ENCODE results near the gene SKP1. TPM values are rescaled to one million over a fixed set of nuclear protein-coding genes. Genes with fewer than 3 reads are reported as not detected.

The SKP1 gene
- total and polyA plus RNA-seq, 9 of the 15 experiments (the other 6 are each of a cell fraction or from before 2014, with no cell fraction given), result 301 to 2,109 (median 639) TPM

DNA sequence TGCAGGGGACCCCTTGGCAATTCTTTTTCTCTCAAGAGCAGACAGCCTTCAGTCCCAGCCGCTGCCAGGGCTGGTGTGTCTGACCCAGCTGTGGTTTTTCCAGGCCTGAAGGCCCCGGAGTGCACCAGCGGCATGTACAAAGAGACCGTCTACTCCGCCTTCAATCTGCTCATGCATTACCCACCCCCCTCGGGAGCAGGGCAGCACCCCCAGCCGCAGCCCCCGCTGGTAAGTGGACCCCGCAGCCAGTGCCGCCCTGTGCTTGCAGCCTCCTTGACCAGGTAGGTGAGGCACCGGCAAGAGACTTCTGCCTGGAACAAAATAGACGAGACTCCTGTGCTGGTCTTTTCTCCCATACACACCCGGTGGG, 61.0 kb downstream of the SKP1 start:
- intact Hi-C loops (cut with micrococcal nuclease), result no loop called here
- Histone ChIP-seq H3K9me1 (ENCODE audit: control insufficient read depth, insufficient read depth, low read length) (peaks cover 9% of the 10 kb centered on the region), H3K9ac (ENCODE audit: insufficient read depth in 1 of 2, low read depth in 2 of 2, low read length in 2 of 2) (peak overlapping the region in 1 of 2 experiments; percentile 89; a peak in 1 of 4 replicates), H3K27me3 (ENCODE audit: control insufficient read depth in 2 of 2, insufficient read depth in 2 of 2, low read length in 2 of 2) (no peaks in the 10 kb centered on the region), H3K27ac (ENCODE audit: extremely low read depth, low read depth, low read length) (no peak overlapping the region), H3K4me2 (ENCODE audit: insufficient read depth, low read length) (peak overlapping the region; percentile 58; the same call in 1 of the 2 replicates), H3K9me3 (replicated peaks; ENCODE audit: control insufficient read depth, insufficient read depth, low read depth, low read length) (no peaks in the 10 kb centered on the region), H4K20me1 (replicated peaks; ENCODE audit: control insufficient read depth, insufficient read depth, low read length) (0 out of 2 replicates have a peak, but pooled peaks cover 3% of the 10 kb centered on the region), H3K4me1 (replicated peaks in 1 of 2; ENCODE audit: control insufficient read depth in 2 of 2, insufficient read depth in 2 of 2, low read length in 2 of 2) (peaks cover 17 to 30% of the 10 kb centered on the region in 2 experiments; a peak in 4 of 5 replicates), H3K4me3 (no peak overlapping the region), H3K79me2 (ENCODE audit: control insufficient read depth, insufficient read depth, low read length) (no peaks in the 10 kb centered on the region), H2AFZ (ENCODE audit: low read depth, low read length) (no peak overlapping the region), H3K36me3 (ENCODE audit: control insufficient read depth, insufficient read depth, low read length) (no peaks in the 10 kb centered on the region; the same call in 2 of the 3 replicates)
- CTCF ChIA-PET (ENCODE audit: low intra/inter-chr PET ratio), result no interaction called here
- POLR2A ChIA-PET, result interaction anchor here (1.8 kb wide), 1 partner anchor 9 kb away, joined by 5 read pairs; no protein-coding TSS in a partner anchor
- WGBS (ENCODE audit: insufficient coverage, low coverage, missing lambda C conversion rate), result 90% methylated on average over 10 of the region's 13 CpGs
- ATAC-seq (no peak), DNase-seq (ENCODE audit: extremely low read depth in 1 of 4, low spot score in 3 of 4) (no peak), FAIRE-seq (no peak)
- in situ Hi-C loops (cut with MboI), result no loop called here
- no TSS peak for BruUV-seq (replicated peaks)
- TF ChIP-seq RBFOX2 (IDR thresholded peaks at IDR 0.05; ENCODE audit: low read depth, low read length), result 0 out of 2 replicates have a peak, but pooled peaks have one; percentile 25
- TF ChIP-seq ZNF274 (IDR thresholded peaks at IDR 0.05; ENCODE audit: borderline replicate concordance, low read depth, low read length), result no peak
- TF ChIP-seq POLR3A (IDR thresholded peaks at IDR 0.05; ENCODE audit: borderline replicate concordance, extremely low read depth, insufficient read depth, insufficient read length), result no peak
- TF ChIP-seq ETS2 (tag; IDR thresholded peaks at IDR 0.05; ENCODE audit: borderline replicate concordance, poor library complexity, severe bottlenecking), result no peak
- TF ChIP-seq, protein P1, sequence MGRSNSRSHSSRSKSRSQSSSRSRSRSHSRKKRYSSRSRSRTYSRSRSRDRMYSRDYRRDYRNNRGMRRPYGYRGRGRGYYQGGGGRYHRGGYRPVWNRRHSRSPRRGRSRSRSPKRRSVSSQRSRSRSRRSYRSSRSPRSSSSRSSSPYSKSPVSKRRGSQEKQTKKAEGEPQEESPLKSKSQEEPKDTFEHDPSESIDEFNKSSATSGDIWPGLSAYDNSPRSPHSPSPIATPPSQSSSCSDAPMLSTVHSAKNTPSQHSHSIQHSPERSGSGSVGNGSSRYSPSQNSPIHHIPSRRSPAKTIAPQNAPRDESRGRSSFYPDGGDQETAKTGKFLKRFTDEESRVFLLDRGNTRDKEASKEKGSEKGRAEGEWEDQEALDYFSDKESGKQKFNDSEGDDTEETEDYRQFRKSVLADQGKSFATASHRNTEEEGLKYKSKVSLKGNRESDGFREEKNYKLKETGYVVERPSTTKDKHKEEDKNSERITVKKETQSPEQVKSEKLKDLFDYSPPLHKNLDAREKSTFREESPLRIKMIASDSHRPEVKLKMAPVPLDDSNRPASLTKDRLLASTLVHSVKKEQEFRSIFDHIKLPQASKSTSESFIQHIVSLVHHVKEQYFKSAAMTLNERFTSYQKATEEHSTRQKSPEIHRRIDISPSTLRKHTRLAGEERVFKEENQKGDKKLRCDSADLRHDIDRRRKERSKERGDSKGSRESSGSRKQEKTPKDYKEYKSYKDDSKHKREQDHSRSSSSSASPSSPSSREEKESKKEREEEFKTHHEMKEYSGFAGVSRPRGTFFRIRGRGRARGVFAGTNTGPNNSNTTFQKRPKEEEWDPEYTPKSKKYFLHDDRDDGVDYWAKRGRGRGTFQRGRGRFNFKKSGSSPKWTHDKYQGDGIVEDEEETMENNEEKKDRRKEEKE (IDR thresholded peaks at IDR 0.05; ENCODE audit: borderline replicate concordance in 1 of 2, control insufficient read depth in 1 of 2, low read depth in 2 of 2, low read length in 1 of 2), result no peak
- TF ChIP-seq, protein P2, sequence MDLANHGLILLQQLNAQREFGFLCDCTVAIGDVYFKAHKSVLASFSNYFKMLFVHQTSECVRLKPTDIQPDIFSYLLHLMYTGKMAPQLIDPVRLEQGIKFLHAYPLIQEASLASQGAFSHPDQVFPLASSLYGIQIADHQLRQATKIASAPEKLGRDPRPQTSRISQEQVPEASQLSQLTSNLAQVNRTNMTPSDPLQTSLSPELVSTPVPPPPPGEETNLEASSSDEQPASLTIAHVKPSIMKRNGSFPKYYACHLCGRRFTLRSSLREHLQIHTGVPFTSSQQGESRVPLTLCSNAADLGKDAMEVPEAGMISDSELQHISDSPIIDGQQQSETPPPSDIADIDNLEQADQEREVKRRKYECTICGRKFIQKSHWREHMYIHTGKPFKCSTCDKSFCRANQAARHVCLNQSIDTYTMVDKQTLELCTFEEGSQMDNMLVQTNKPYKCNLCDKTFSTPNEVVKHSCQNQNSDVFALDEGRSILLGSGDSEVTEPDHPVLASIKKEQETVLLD (IDR thresholded peaks at IDR 0.05), result no peak
- TF ChIP-seq CEBPB (tag; IDR thresholded peaks at IDR 0.05), result no peak

Measured in K562 (cell line).